Skeletal muscle satellite cell (primary cell): Measurements from ENCODE around the gene JAML.

Source experiments
- H3K27me3 ChIP-seq: 2 replicates; pipeline ENCODE4 v1.7.0; 2013; ENCODE audit warnings: low read length; ENCODE audit not compliant: control insufficient read depth, insufficient read depth
- H3K36me3 ChIP-seq: 2 replicates; pipeline ENCODE4 v1.7.0; 2013; ENCODE audit warnings: mild to moderate bottlenecking, control low read depth, low read length; ENCODE audit not compliant: insufficient read depth
- H3K4me1 ChIP-seq: 2 replicates; pipeline ENCODE4 v1.7.0; 2013; ENCODE audit warnings: low read length; ENCODE audit not compliant: control insufficient read depth, insufficient read depth
- H3K4me2 ChIP-seq: 2 replicates; pipeline ENCODE4 v1.7.0; 2013; ENCODE audit warnings: mild to moderate bottlenecking, low read length
- H3K4me3 ChIP-seq: 2 replicates; pipeline ENCODE4 v1.7.0; 2013; ENCODE audit warnings: low read length
- H3K9ac ChIP-seq: 2 replicates; pipeline ENCODE4 v1.7.0; 2013; ENCODE audit warnings: mild to moderate bottlenecking, low read depth, low read length, moderate library complexity
- H3K9me3 ChIP-seq: replicated peaks from 2 replicates; pipeline ENCODE4 v1.7.0; 2013; ENCODE audit warnings: mild to moderate bottlenecking, control low read depth, low read length

JAML gene

GRCh38 chr11:118238421-118238820, 13.6 kb upstream of the JAML start:
- H3K4me2 ChIP-seq = no peak overlapping the region
- no peaks in the 10 kb centered on the region for H3K4me1 ChIP-seq
- H3K4me3 ChIP-seq = no peak overlapping the region
- peaks cover 30% of the 10 kb centered on the region for H3K27me3 ChIP-seq
- no peaks in the 10 kb centered on the region for H3K9me3 ChIP-seq
- H3K9ac ChIP-seq = no peak overlapping the region
- no peaks in the 10 kb centered on the region for H3K36me3 ChIP-seq

GRCh38 chr11:118236170-118236569, 11.4 kb upstream of the JAML start:
- no peak overlapping the region for H3K9ac ChIP-seq
- H3K36me3 ChIP-seq = no peaks in the 10 kb centered on the region
- H3K4me3 ChIP-seq = no peak overlapping the region
- H3K4me1 ChIP-seq = no peaks in the 10 kb centered on the region
- H3K27me3 ChIP-seq = peaks cover 21% of the 10 kb centered on the region
- no peaks in the 10 kb centered on the region for H3K9me3 ChIP-seq
- no peak overlapping the region for H3K4me2 ChIP-seq

DNA sequence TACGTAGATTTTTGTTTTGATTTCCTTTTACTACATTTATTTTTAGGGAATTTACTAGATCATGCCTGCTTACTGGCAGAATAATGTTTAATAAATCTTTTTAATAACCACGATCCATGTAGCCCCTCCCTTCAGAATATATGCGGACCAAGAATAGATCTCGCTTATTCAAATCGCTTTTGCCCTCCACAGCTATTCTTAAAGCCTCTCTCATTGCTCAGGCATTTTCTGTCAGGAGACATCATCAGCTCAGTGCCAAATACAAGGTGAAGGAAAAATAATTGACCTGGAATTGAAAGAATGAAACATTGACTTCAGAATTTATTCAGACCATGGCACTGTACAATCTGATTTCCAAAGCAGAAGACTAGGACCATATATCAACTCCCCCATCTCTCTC, 10.0 kb upstream of the JAML start:
- no peak overlapping the region for H3K9ac ChIP-seq
- no peaks in the 10 kb centered on the region for H3K36me3 ChIP-seq

DNA sequence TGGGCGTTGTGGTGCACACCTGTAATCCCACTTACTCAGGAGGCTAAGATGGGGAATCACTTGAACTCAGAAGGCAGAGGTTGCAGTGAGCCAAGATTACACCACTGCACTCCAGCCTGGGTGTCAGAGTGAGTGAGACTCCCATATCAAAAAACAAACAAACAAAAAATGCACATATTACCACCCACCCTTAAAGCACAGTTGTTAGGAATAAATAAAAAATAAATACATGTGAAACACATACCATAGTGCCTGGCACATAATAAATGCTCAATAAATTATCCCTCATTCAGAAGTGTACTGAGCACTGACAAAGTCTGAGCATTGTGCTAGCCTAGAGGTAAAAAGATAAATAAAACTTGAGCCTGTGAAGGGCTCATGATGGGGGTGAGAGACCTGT, 9.0 kb upstream of the JAML start:
- H3K4me1 ChIP-seq = no peaks in the 10 kb centered on the region

More for the DNA sequence above, 10.0 kb upstream of the JAML start:
- Histone ChIP-seq H3K9me3 (no peaks in the 10 kb centered on the region), H3K4me2 (no peak overlapping the region), H3K4me3 (no peak overlapping the region), H3K4me1 (no peaks in the 10 kb centered on the region), H3K27me3 (peaks cover 17% of the 10 kb centered on the region)

DNA sequence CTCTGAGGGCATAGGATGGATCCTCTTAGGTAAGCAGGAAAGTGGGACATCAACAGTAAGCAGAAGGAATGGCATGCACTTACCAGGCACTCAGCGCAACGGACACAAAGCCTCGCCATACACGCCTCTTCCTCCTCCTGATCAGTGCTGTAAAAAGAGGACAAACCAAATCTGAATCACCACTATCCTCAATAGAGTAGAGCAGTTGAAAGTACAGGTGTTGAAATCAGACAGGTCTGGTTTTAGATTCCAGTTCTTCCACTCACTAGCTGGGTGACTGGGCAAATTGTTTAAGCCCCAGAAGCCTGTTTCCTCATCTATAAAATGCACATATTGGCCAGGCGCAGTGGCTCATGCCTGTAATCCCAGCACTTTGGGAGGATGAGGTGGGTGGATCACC, 8.6 kb upstream of the JAML start:
- Histone ChIP-seq H3K36me3 (no peaks in the 10 kb centered on the region), H3K4me2 (no peak overlapping the region), H3K4me3 (no peak overlapping the region), H3K4me1 (no peaks in the 10 kb centered on the region), H3K27me3 (peaks cover 17% of the 10 kb centered on the region), H3K9me3 (no peaks in the 10 kb centered on the region), H3K9ac (no peak overlapping the region)

More for the DNA sequence above, 9.0 kb upstream of the JAML start:
- Histone ChIP-seq H3K4me2 (no peak overlapping the region), H3K9me3 (no peaks in the 10 kb centered on the region), H3K9ac (no peak overlapping the region), H3K27me3 (peaks cover 17% of the 10 kb centered on the region), H3K36me3 (no peaks in the 10 kb centered on the region), H3K4me3 (no peak overlapping the region)

DNA sequence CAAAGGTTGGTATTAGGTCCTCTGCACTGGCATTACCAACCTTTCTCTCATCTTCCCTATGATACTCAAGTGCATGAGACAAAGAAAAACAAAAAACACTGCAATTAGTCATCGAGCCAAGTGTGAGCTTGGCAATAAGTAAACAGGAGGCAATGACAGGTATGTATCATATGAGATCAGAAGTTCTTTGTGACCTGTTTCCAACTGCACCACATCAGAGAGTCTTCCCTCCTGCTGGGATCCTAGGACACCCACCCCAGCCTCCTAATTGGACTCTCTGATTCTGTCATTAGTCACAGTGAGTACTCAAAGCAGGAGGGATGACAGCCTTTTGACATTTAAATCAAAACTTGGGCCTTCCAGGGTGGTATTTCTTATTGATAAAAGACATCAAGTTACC, 7.8 kb upstream of the JAML start:
- Histone ChIP-seq H3K36me3 (no peaks in the 10 kb centered on the region), H3K9ac (no peak overlapping the region), H3K4me2 (no peak overlapping the region), H3K9me3 (no peaks in the 10 kb centered on the region), H3K4me3 (no peak overlapping the region), H3K27me3 (peaks cover 20% of the 10 kb centered on the region), H3K4me1 (no peaks in the 10 kb centered on the region)

DNA sequence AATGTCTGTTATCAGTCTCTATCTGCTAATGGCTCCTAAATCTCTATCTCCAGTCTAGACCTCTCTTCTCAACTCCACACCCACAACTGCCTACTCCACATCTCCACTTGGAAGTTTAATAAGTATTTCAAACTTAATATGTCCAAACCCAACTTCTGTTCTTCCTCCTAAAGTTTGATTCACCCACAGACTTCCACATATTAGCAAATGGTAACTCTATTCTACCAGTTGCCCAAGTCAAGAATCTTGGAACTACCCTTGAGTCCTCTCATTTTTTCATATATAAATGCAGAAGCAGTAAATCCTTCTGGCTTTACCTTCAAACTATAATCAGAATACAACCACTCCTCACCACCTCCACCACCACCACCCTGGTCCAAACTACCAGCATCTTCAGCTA, 6.7 kb upstream of the JAML start:
- Histone ChIP-seq H3K36me3 (no peaks in the 10 kb centered on the region), H3K9ac (no peak overlapping the region), H3K9me3 (no peaks in the 10 kb centered on the region), H3K4me3 (no peak overlapping the region), H3K4me2 (no peak overlapping the region), H3K4me1 (no peaks in the 10 kb centered on the region), H3K27me3 (peaks cover 21% of the 10 kb centered on the region)

GRCh38 chr11:118230088-118230487, 5.3 kb upstream of the JAML start:
- peaks cover 9% of the 10 kb centered on the region for H3K27me3 ChIP-seq
- H3K9ac ChIP-seq = no peak overlapping the region
- H3K36me3 ChIP-seq = no peaks in the 10 kb centered on the region
- no peaks in the 10 kb centered on the region for H3K4me1 ChIP-seq
- no peaks in the 10 kb centered on the region for H3K9me3 ChIP-seq
- H3K4me3 ChIP-seq = no peak overlapping the region
- H3K4me2 ChIP-seq = no peak overlapping the region

DNA sequence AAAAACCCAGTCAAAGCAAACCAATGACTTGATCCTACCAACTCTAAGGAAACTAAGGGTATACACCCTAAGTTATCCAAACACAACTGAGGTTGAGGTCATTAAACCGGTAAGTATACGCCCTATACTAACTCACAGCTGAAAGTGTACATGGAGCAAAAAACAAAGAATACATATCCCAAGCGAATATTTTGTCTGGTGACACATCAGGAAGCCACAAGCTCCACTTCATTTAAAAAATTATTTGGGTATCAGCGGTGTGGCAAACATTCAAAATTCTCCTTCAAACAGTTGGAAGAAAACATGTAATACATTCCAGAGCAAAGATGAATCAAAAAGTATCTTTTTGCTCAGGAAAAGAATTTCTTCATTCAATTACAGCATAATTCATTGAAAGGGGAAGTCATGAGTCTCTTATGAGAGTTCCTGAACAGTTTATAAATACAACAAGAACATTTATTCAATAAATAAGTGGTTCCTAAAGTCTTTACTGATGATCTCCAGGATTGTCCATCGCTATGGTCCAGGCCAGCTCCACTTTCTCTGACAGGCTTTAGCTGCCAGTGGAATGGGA, 4.5 kb upstream of the JAML start:
- H3K27me3 ChIP-seq = peaks cover 14% of the 10 kb centered on the region
- H3K9ac ChIP-seq = no peak overlapping the region
- no peaks in the 10 kb centered on the region for H3K4me1 ChIP-seq
- no peaks in the 10 kb centered on the region for H3K9me3 ChIP-seq
- no peak overlapping the region for H3K4me2 ChIP-seq
- no peak overlapping the region for H3K4me3 ChIP-seq
- H3K36me3 ChIP-seq = no peaks in the 10 kb centered on the region

DNA sequence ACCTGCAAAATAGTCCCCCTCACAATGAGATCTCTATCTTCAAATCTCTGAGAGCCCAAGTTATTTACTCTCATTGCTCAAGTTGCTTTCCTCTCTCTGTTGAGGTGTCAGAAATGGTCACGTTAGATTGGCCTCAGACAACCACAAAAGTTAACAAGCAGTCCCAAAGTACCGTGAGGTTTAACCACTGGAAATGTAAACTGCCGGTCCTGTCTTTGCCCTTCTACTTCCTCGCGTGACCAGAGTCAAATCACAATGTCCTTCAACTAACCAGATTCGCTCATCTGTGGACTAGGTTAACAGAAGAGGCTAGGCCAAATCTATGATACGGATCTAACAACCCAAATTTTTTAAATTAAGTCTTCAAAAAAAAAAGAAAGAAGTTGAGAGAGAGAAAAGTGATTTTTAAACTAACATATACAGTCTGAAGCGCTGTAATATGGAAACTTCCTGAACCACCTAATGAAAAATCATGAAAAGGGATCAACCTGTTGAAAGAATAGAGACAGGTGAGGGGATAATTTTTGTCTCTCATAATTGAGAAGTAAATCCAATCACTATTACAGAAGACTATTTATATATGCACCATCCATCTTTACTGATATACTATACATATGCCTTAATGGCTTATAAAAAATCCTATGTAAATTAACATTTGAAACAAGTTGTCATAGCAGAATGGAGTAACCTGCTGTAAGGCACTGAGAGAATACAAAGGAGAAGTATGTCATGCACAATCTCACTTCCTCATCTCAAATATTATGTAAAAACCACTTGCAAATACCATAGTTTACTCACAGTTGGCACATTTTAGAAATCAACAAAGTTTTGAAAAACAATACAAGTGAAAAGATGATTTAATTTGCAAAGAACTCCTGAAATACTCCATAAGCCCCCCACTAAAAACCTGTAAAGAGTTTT, 3.3 kb upstream of the JAML start:
- Histone ChIP-seq H3K27me3 (peaks cover 23% of the 10 kb centered on the region), H3K4me1 (no peaks in the 10 kb centered on the region), H3K9ac (no peak overlapping the region), H3K36me3 (no peaks in the 10 kb centered on the region), H3K4me3 (no peak overlapping the region), H3K4me2 (no peak overlapping the region), H3K9me3 (no peaks in the 10 kb centered on the region)

GRCh38 chr11:118226781-118227180, 2.0 kb upstream of the JAML start:
- H3K4me3 ChIP-seq = no peak overlapping the region
- H3K4me1 ChIP-seq = no peaks in the 10 kb centered on the region
- H3K36me3 ChIP-seq = no peaks in the 10 kb centered on the region
- peaks cover 24% of the 10 kb centered on the region for H3K27me3 ChIP-seq
- no peak overlapping the region for H3K9ac ChIP-seq
- H3K4me2 ChIP-seq = no peak overlapping the region
- no peaks in the 10 kb centered on the region for H3K9me3 ChIP-seq

GRCh38 chr11:118226296-118226695, 1.5 kb upstream of the JAML start:
- no peaks in the 10 kb centered on the region for H3K4me1 ChIP-seq
- peaks cover 28% of the 10 kb centered on the region for H3K27me3 ChIP-seq
- H3K9ac ChIP-seq = no peak overlapping the region
- H3K4me2 ChIP-seq = no peak overlapping the region
- no peak overlapping the region for H3K4me3 ChIP-seq
- no peaks in the 10 kb centered on the region for H3K9me3 ChIP-seq
- no peaks in the 10 kb centered on the region for H3K36me3 ChIP-seq
